GM19372 (cell line): Measurements from ENCODE around the gene DAND5.
A peak's percentile ranks its signal among the peaks of the same experiment; 100 is the strongest.
"Not testable (repeated sequence)": the region's sequence is repeated elsewhere in the genome, so short reads cannot be mapped to it uniquely, and the experiment has no call there.

Experiments
- ATAC-seq: cut with Tn5 transposase; IDR thresholded peaks from one replicate; pipeline ENCODE4 v1.9.1; 2021; ENCODE audit warnings: mild to moderate bottlenecking, low read depth, moderate library complexity; ENCODE audit not compliant: unreplicated experiment

The DAND5 gene

GRCh38 chr19:12945479-12946091 lies 23.8 kb upstream of the DAND5 start, which contains the start of gene RAD23A:
Gene RAD23A, plus strand, starts transcription at chr19:12945862. Its CDS starts 87 bp downstream, at chr19:12945949.
- peak; percentile 81 for ATAC-seq

GRCh38 chr19:12946092-12946721 lies 23.2 kb upstream of the DAND5 start:
- peak; percentile 40 for ATAC-seq

- no peak for ATAC-seq
Observed at GRCh38 chr19:12946731-12947496, 22.5 kb upstream of the DAND5 start.

GRCh38 chr19:12947702-12948611 lies 21.4 kb upstream of the DAND5 start:
- ATAC-seq = no peak

GRCh38 chr19:12948612-12949362 lies 20.6 kb upstream of the DAND5 start:
- no peak for ATAC-seq

GRCh38 chr19:12949363-12950283 lies 19.8 kb upstream of the DAND5 start:
- ATAC-seq = no peak

GRCh38 chr19:12952050-12952449 lies 17.3 kb upstream of the DAND5 start:
- ATAC-seq = not testable (repeated sequence)

GRCh38 chr19:12952488-12953137 lies 16.8 kb upstream of the DAND5 start:
- ATAC-seq = no peak

GRCh38 chr19:12953138-12953798 lies 16.1 kb upstream of the DAND5 start:
- no peak for ATAC-seq

GRCh38 chr19:12953799-12954611 lies 15.4 kb upstream of the DAND5 start:
- ATAC-seq = no peak

- no peak for ATAC-seq
Observed at GRCh38 chr19:12954612-12954962, 14.8 kb upstream of the DAND5 start.

- not testable (repeated sequence) for ATAC-seq
Observed at GRCh38 chr19:12955575-12955974, 13.8 kb upstream of the DAND5 start.

GRCh38 chr19:12955996-12956395 lies 13.4 kb upstream of the DAND5 start:
- ATAC-seq = no peak

- no peak for ATAC-seq
Observed at GRCh38 chr19:12956446-12957388, 12.7 kb upstream of the DAND5 start, which contains the start of gene GADD45GIP1. Gene GADD45GIP1, minus strand, starts transcription at chr19:12957223. Its CDS starts 11 bp downstream, at chr19:12957212.

- not testable (repeated sequence) for ATAC-seq
Observed at GRCh38 chr19:12957389-12957952, 11.9 kb upstream of the DAND5 start.
